Loucy (cell line): ENCODE results near the gene CTNNA2.

Source experiments
- H2AFZ ChIP-seq: fragments of 200-600 bp; sonication (generic); 2 replicates; pipeline ENCODE4 v1.6.0; 2016; ENCODE audit warnings: antibody characterized with exemption, mild to moderate bottlenecking, low read length, moderate library complexity
- H3F3A ChIP-seq: fragments of 200-600 bp; 2 replicates; pipeline ENCODE4 v1.6.0; 2016; ENCODE audit warnings: antibody characterized with exemption, low read depth, mild to moderate bottlenecking
- H3K27me3 ChIP-seq: fragments of 200-600 bp; sonication (generic); 2 replicates; pipeline ENCODE4 v1.6.1; 2014; ENCODE audit warnings: low read length, mild to moderate bottlenecking; ENCODE audit not compliant: insufficient read depth, poor library complexity, severe bottlenecking
- H3K36me3 ChIP-seq: fragments of 200-600 bp; sonication (generic); 2 replicates; pipeline ENCODE4 v1.6.1; 2016; ENCODE audit warnings: low read length; ENCODE audit not compliant: insufficient read depth
- H3K4me1 ChIP-seq: fragments of 200-600 bp; sonication (generic); 2 replicates; pipeline ENCODE4 v1.5.1; 2014; ENCODE audit warnings: low read length, mild to moderate bottlenecking; ENCODE audit not compliant: insufficient read depth, poor library complexity, severe bottlenecking
- H3K4me2 ChIP-seq: fragments of 200-600 bp; sonication (generic); 2 replicates; pipeline ENCODE4 v1.6.0; 2014; ENCODE audit warnings: antibody characterized with exemption, low read length, low read depth, mild to moderate bottlenecking; ENCODE audit not compliant: poor library complexity, severe bottlenecking
- H3K4me3 ChIP-seq: fragments of 200-600 bp; sonication (generic); 2 replicates; pipeline ENCODE4 v1.5.1; 2014; ENCODE audit warnings: low read length, mild to moderate bottlenecking, mixed read lengths; ENCODE audit not compliant: poor library complexity, severe bottlenecking
- H3K79me2 ChIP-seq: fragments of 200-600 bp; sonication (generic); 2 replicates; pipeline ENCODE4 v1.6.1; 2014; ENCODE audit warnings: low read length; ENCODE audit not compliant: insufficient read depth
- H3K9ac ChIP-seq: fragments of 200-600 bp; sonication (generic); 2 replicates; pipeline ENCODE4 v1.6.0; 2014; ENCODE audit warnings: mild to moderate bottlenecking, low read depth, low read length, moderate library complexity; ENCODE audit not compliant: poor library complexity, severe bottlenecking
- H3K9me2 ChIP-seq: fragments of 200-600 bp; sonication (generic); replicated peaks from 2 replicates; pipeline ENCODE4 v1.6.1; 2016; ENCODE audit warnings: low read depth, low read length, mixed read lengths
- H3K9me3 ChIP-seq: fragments of 200-600 bp; sonication (generic); 2 replicates; pipeline ENCODE4 v1.6.1; 2014; ENCODE audit warnings: mild to moderate bottlenecking, antibody characterized with exemption, low read length, low read depth; ENCODE audit not compliant: insufficient read depth
- H4K20me1 ChIP-seq: fragments of 200-600 bp; sonication (generic); 2 replicates; pipeline ENCODE4 v1.6.0; 2014; ENCODE audit warnings: antibody characterized with exemption, low read length, mild to moderate bottlenecking; ENCODE audit not compliant: insufficient read depth, poor library complexity, severe bottlenecking
- CTCF ChIP-seq: fragments of 200-600 bp; sonication (generic); conservative IDR thresholded peaks from 2 replicates; pipeline ENCODE4 v1.5.1; 2014; ENCODE audit warnings: mild to moderate bottlenecking, antibody characterized with exemption, low read length
- EZH2phosphoT487 ChIP-seq: fragments of 200-600 bp; IDR thresholded peaks from 2 replicates; pipeline ENCODE4 v1.6.1; 2018; ENCODE audit warnings: antibody characterized with exemption, mild to moderate bottlenecking, moderate library complexity, borderline replicate concordance

The CTNNA2 gene

DNA sequence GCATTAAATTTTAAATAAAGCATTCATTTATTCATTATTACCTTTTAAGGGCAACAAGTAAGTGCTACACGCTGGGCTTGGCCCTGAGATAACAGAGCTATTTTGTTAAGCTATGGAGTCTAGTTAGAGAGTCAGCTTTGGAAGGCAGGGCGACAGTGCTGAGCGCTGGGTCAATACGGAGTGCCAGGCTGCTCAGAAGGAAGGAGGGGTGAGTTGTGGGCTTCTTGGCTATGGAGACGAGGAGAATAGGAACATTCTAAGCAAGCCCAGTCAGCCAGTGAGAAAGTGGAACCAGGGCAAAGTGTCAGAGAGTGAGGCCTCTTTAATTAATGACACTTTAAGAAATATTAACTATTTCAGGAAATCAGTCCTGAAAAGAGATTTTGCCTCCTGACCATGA is 503.3 kb downstream of the CTNNA2 start:
- Histone ChIP-seq H3K9ac (no peak overlapping the region), H3K27me3 (no peaks in the 10 kb centered on the region), H3F3A (no peaks in the 10 kb centered on the region), H4K20me1 (no peaks in the 10 kb centered on the region), H3K36me3 (no peaks in the 10 kb centered on the region), H3K79me2 (no peaks in the 10 kb centered on the region), H3K9me3 (no peaks in the 10 kb centered on the region), H3K9me2 (no peaks in the 10 kb centered on the region), H3K4me3 (no peak overlapping the region), H2AFZ (no peak overlapping the region), H3K4me2 (no peak overlapping the region), H3K4me1 (no peaks in the 10 kb centered on the region)
- TF ChIP-seq CTCF (no peak), EZH2phosphoT487 (no peak)

DNA sequence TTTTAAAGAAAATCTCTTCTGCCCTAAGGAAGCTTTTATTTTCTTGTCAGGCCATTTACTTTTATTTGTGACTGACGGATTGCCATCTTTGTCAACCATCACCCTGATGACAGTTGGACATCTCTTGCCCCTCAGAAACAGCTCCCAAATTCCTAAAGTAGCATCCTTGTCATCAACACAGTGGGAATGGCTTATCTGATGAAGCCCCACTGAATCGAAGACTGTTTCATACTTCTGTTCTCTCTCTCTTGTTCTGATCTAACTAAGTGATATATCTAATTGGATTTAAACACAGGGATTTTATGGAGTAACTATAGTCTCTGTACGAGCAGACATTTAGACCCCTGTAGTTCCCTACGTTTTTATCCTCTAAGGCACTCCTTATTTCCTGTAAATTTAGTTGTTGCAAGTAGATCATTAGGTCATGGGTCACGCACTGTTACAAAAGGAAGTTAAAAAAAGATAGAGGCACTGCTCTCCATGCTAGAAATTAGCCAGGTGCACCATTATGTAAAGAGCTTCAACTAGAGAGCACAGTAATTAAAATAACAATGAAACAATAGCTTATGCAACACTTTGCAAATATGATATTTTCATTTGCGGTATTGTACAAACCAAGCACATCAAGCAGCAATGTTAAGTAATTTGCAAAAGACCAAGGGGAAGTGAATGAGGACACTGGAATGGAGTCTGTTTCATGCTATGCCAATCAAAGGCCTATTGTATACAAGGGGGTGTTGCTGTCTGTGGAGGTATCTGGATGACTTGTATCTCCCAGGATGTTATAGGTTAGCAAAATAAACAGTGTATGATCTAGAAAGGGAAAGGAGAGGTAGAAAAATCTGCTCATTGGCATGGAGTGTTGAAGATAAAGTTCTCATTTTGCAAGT is 507.0 kb downstream of the CTNNA2 start:
- no peaks in the 10 kb centered on the region for H3K9me2 ChIP-seq
- H3K9ac ChIP-seq: no peak overlapping the region
- H4K20me1 ChIP-seq: no peaks in the 10 kb centered on the region
- H3K4me1 ChIP-seq: no peaks in the 10 kb centered on the region
- H3K27me3 ChIP-seq: no peaks in the 10 kb centered on the region
- no peaks in the 10 kb centered on the region for H3K36me3 ChIP-seq
- H3K4me3 ChIP-seq: no peak overlapping the region
- no peaks in the 10 kb centered on the region for H3K9me3 ChIP-seq
- H3F3A ChIP-seq: no peaks in the 10 kb centered on the region
- no peak overlapping the region for H2AFZ ChIP-seq
- no peak overlapping the region for H3K4me2 ChIP-seq
- TF ChIP-seq CTCF: no peak
- no peak for TF ChIP-seq EZH2phosphoT487
- H3K79me2 ChIP-seq: no peaks in the 10 kb centered on the region

DNA sequence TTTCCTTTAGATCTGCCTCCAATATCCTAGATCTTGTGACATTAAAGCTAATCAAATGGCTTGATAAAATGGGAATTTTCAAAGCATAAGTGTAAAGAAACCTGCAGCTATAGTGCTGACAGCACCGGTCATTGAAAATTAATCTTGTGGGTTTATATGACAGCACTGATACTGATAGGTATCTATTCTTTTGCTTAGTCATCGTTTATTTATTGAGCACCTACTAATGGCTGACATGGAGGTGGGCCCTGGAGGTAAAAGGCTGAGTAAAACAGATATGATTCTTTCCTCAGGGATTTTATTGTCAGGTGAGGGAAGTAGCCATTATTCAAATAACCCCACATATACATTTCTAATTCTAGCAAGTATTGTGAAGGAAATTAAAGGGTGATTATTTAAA is 509.2 kb downstream of the CTNNA2 start:
- Histone ChIP-seq H3K9ac (no peak overlapping the region), H3K4me1 (no peaks in the 10 kb centered on the region), H3K9me2 (no peaks in the 10 kb centered on the region), H3K4me2 (no peak overlapping the region), H3K4me3 (no peak overlapping the region), H3K9me3 (no peaks in the 10 kb centered on the region), H2AFZ (no peak overlapping the region), H3K79me2 (no peaks in the 10 kb centered on the region), H3F3A (no peaks in the 10 kb centered on the region), H4K20me1 (no peaks in the 10 kb centered on the region), H3K27me3 (no peaks in the 10 kb centered on the region), H3K36me3 (no peaks in the 10 kb centered on the region)
- TF ChIP-seq CTCF: no peak
- TF ChIP-seq EZH2phosphoT487: no peak
